SK-N-MC (cell line): ENCODE data around the gene MAEA.

Source experiments
- EZH2 ChIP-seq: fragments of 200-600 bp; sonication (generic); IDR thresholded peaks from one replicate; pipeline ENCODE4 v1.6.1; 2017; ENCODE audit warnings: antibody characterized with exemption
- POLR2AphosphoS5 ChIP-seq: IDR thresholded peaks from 2 replicates; pipeline ENCODE4 v1.6.1; 2012; ENCODE audit warnings: mild to moderate bottlenecking, low read depth, low read length, borderline replicate concordance

GRCh38 chr4:1318488-1319213, 29.0 kb downstream of the MAEA start:
- TF ChIP-seq EZH2 (no peak), POLR2AphosphoS5 (no peak)
